HL-60 (cell line): ENCODE data around the gene ODF4.

Experiments used
- DNase-seq, 2 experiments: peaks; one replicate each; pipeline ENCODE4 v3.0.0-alpha.2; 2010 to 2020; ENCODE audit warnings: low read depth in 1 of 2, low spot score in 1 of 2
- H3K27ac ChIP-seq: fragments of 250-450 bp; sonication (Bioruptor Pico); replicated peaks from 2 replicates; pipeline ENCODE4 v1.5.1; 2020; ENCODE audit warnings: mild to moderate bottlenecking, moderate library complexity
- H3K27me3 ChIP-seq: fragments of 250-450 bp; sonication (Bioruptor Pico); 2 replicates; pipeline ENCODE4 v1.5.1; 2021; ENCODE audit warnings: mild to moderate bottlenecking, moderate library complexity; ENCODE audit not compliant: insufficient read depth, poor library complexity, severe bottlenecking
- H3K4me3 ChIP-seq: replicated peaks from 2 replicates; pipeline ENCODE4 v1.5.1; 2011; ENCODE audit warnings: mild to moderate bottlenecking, control low read depth, low read length; ENCODE audit not compliant: insufficient read depth
- GABPA ChIP-seq: IDR thresholded peaks from 2 replicates; pipeline ENCODE4 v1.6.1; 2012; ENCODE audit warnings: low read depth
- POLR2AphosphoS5 ChIP-seq: IDR thresholded peaks from 2 replicates; pipeline ENCODE4 v1.6.1; 2012; ENCODE audit warnings: low read depth
- REST ChIP-seq: IDR thresholded peaks from 2 replicates; pipeline ENCODE4 v1.6.1; 2012; ENCODE audit warnings: low read depth; ENCODE audit not compliant: insufficient replicate concordance
- SPI1 ChIP-seq: IDR thresholded peaks from 2 replicates; pipeline ENCODE4 v1.6.1; 2012; ENCODE audit warnings: low read depth, mild to moderate bottlenecking, borderline replicate concordance
- TF ChIP-seq, protein P1 (sequence below): IDR thresholded peaks from one replicate; pipeline ENCODE4 v1.5.1; 2011; ENCODE audit warnings: low read length, control low read depth, inconsistent platforms; ENCODE audit not compliant: insufficient read depth

ODF4 gene

DNA sequence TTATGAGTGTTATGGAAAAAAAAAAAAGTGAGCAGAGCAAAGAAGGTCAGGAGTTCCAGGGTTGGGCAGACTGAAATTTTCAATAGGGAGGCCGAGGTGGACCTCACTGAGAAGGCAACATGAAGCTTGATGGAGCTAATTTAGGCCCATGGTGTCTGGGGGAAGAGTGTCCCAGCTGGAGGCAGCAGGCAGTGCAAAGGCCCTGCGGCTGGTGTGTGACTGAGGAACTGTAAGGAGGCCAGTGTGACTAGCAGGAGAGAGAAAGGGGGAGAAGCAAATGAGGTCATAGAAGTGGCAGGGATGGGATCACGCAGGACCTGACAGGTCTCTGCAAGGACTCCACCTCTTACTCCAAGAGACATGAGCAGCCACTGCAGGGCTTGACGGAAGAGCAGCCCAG is 19.4 kb upstream of the ODF4 start:
- no peak for DNase-seq
- Histone ChIP-seq H3K27ac (no peak overlapping the region), H3K4me3 (no peak overlapping the region), H3K27me3 (no peaks in the 10 kb centered on the region)
- TF ChIP-seq SPI1 (no peak), GABPA (no peak), REST (no peak), POLR2AphosphoS5 (no peak)
- TF ChIP-seq, protein P1, sequence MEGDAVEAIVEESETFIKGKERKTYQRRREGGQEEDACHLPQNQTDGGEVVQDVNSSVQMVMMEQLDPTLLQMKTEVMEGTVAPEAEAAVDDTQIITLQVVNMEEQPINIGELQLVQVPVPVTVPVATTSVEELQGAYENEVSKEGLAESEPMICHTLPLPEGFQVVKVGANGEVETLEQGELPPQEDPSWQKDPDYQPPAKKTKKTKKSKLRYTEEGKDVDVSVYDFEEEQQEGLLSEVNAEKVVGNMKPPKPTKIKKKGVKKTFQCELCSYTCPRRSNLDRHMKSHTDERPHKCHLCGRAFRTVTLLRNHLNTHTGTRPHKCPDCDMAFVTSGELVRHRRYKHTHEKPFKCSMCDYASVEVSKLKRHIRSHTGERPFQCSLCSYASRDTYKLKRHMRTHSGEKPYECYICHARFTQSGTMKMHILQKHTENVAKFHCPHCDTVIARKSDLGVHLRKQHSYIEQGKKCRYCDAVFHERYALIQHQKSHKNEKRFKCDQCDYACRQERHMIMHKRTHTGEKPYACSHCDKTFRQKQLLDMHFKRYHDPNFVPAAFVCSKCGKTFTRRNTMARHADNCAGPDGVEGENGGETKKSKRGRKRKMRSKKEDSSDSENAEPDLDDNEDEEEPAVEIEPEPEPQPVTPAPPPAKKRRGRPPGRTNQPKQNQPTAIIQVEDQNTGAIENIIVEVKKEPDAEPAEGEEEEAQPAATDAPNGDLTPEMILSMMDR = no peak

GRCh38 chr17:8320990-8321389 is 18.6 kb upstream of the ODF4 start:
- TF ChIP-seq REST (no peak), POLR2AphosphoS5 (no peak), GABPA (no peak), SPI1 (no peak)
- TF ChIP-seq, protein P1 = no peak
- no peak overlapping the region for H3K4me3 ChIP-seq
- DNase-seq = no peak
- H3K27me3 ChIP-seq = no peaks in the 10 kb centered on the region
- H3K27ac ChIP-seq = no peak overlapping the region

DNA sequence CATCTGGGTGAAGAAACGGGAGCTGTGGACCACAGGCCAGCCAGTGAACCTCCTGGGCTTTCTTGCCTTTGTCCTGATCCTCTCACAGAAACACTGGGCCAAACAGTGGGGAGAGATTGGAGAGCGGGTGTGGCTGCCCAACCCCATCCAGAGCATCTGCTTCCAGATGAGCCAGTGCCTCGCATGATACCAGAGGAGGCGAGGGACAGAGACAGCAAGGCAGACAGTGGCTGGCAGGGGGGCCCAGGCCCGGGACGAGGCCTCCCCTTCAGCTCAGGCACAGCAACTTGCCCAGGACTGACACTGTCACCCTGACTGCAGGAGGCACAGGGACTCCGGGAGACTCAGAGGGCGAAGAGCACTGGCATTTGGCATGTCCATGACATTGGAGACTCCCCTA is 17.6 kb upstream of the ODF4 start:
- TF ChIP-seq REST (no peak), SPI1 (no peak), GABPA (no peak), POLR2AphosphoS5 (no peak)
- TF ChIP-seq, protein P1 = no peak
- Histone ChIP-seq H3K4me3 (no peak overlapping the region), H3K27ac (no peak overlapping the region), H3K27me3 (no peaks in the 10 kb centered on the region)
- no peak for DNase-seq
